ENCODE results near the gene DDX4.
"Not testable (repeated sequence)": the region's sequence is repeated elsewhere in the genome, so short reads cannot be mapped to it uniquely, and the experiment has no call there.

DDX4 gene

GRCh38 chr5:55737793-55738192 is at the start of gene DDX4:
Gene DDX4 (plus strand): TSS chr5:55738061. CDS start chr5:55738964, 903 bp downstream.
- DNase-seq (ENCODE audit: low read depth) = no peak

- DNase-seq (ENCODE audit: low read depth) = no peak
Measured at GRCh38 chr5:55691265-55692105, 46.4 kb upstream of the DDX4 start.

- DNase-seq (ENCODE audit: low read depth) = no peak
Measured at GRCh38 chr5:55692106-55692417, 45.8 kb upstream of the DDX4 start.

- no peak for DNase-seq (ENCODE audit: low read depth)
Measured at GRCh38 chr5:55692509-55692908, 45.4 kb upstream of the DDX4 start.

GRCh38 chr5:55694152-55694830 is 43.6 kb upstream of the DDX4 start:
- DNase-seq (ENCODE audit: low read depth) = no peak

- DNase-seq (ENCODE audit: low read depth) = not testable (repeated sequence)
Measured at GRCh38 chr5:55696704-55697103, 41.2 kb upstream of the DDX4 start.

- DNase-seq (ENCODE audit: low read depth) = no peak
Measured at GRCh38 chr5:55699041-55699688, 38.7 kb upstream of the DDX4 start.

- DNase-seq (ENCODE audit: low read depth) = no peak
Measured at GRCh38 chr5:55700745-55701144, 37.1 kb upstream of the DDX4 start.

- no peak for DNase-seq (ENCODE audit: low read depth)
Measured at GRCh38 chr5:55701462-55702103, 36.3 kb upstream of the DDX4 start.

- no peak for DNase-seq (ENCODE audit: low read depth)
Measured at GRCh38 chr5:55702598-55703345, 35.1 kb upstream of the DDX4 start.

GRCh38 chr5:55706230-55706629 is 31.6 kb upstream of the DDX4 start:
- no peak for DNase-seq (ENCODE audit: low read depth)

- no peak for DNase-seq (ENCODE audit: low read depth)
Measured at GRCh38 chr5:55708732-55709131, 29.1 kb upstream of the DDX4 start.

GRCh38 chr5:55711507-55712022 is 26.3 kb upstream of the DDX4 start:
- DNase-seq (ENCODE audit: low read depth) = no peak

- DNase-seq (ENCODE audit: low read depth) = peak; percentile 82
Measured at GRCh38 chr5:55712023-55712859, 25.6 kb upstream of the DDX4 start, which contains the start of gene SLC38A9. Gene SLC38A9 (minus strand): TSS chr5:55712324. CDS start chr5:55697958, 14,366 bp downstream.

- no peak for DNase-seq (ENCODE audit: low read depth)
Measured at GRCh38 chr5:55713871-55714270, 24.0 kb upstream of the DDX4 start.

GRCh38 chr5:55714339-55714738 is 23.5 kb upstream of the DDX4 start:
- DNase-seq (ENCODE audit: low read depth) = no peak

- DNase-seq (ENCODE audit: low read depth) = no peak
Measured at GRCh38 chr5:55714749-55715148, 23.1 kb upstream of the DDX4 start.

GRCh38 chr5:55715519-55716078 is 22.3 kb upstream of the DDX4 start:
- DNase-seq (ENCODE audit: low read depth) = no peak

- not testable (repeated sequence) for DNase-seq (ENCODE audit: low read depth)
Measured at GRCh38 chr5:55719026-55719425, 18.8 kb upstream of the DDX4 start.

GRCh38 chr5:55720188-55720703 is 17.6 kb upstream of the DDX4 start:
- DNase-seq (ENCODE audit: low read depth) = no peak
